ENCODE measurements around the gene EGFR. TPM values are rescaled to one million over a fixed set of nuclear protein-coding genes. Genes with fewer than 3 reads are reported as not detected.

The EGFR gene
- polyA plus RNA-seq, 2 of the 4 experiments (the other 2 are of a cell fraction) = 59.5 to 63.8 TPM

GRCh38 chr7:55189146-55189766, 170.4 kb downstream of the EGFR start (continued):
- TF ChIP-seq REST (IDR thresholded peaks at IDR 0.05) = no peak
- no peak for TF ChIP-seq HOXB13 (CRISPR knock-in tag; IDR thresholded peaks at IDR 0.05; ENCODE audit: low read depth)
- no peak for TF ChIP-seq ATOH8 (CRISPR knock-in tag; IDR thresholded peaks at IDR 0.05; ENCODE audit: low read depth)
- TF ChIP-seq NPAS2 (CRISPR knock-in tag; IDR thresholded peaks at IDR 0.05; ENCODE audit: borderline replicate concordance) = no peak

- TF ChIP-seq BHLHE40 (IDR thresholded peaks at IDR 0.05; ENCODE audit: low read depth, low read length) (no peak), JUNB (IDR thresholded peaks at IDR 0.05) (no peak), ZSCAN20 (CRISPR knock-in tag; IDR thresholded peaks at IDR 0.05) (no peak)
- ATAC-seq = no peak
- Histone ChIP-seq H3K9me3 (no peaks in the 10 kb centered on the region), H3K27ac (peak overlapping the region in 1 of 2 experiments; percentile 33; a peak in 2 of 6 replicates), H3K4me2 (no peak overlapping the region), H3K4me1 (peaks cover 44% of the 10 kb centered on the region), H3K4me3 (no peak overlapping the region)
- ChIA-PET POLR2A (no interaction called here), CTCF (interaction anchor here (1.1 to 5.3 kb wide), 2 partner anchors 65 to 415 kb away, joined by 3 to 44 read pairs; no protein-coding TSS in a partner anchor)
- FAIRE-seq = no peak
- no peak for DNase-seq (ENCODE audit: low read depth in 1 of 2, low spot score in 1 of 2)
- WGBS (ENCODE audit: missing lambda C conversion rate) = 93% methylated on average over 16 of the region's 16 CpGs
Observed at GRCh38 chr7:55189878-55190436, 171.1 kb downstream of the EGFR start.

- H3K4me3 ChIP-seq = no peak overlapping the region
- TF ChIP-seq NR3C1 (IDR thresholded peaks at IDR 0.05) (no peak), E2F6 (IDR thresholded peaks at IDR 0.05; ENCODE audit: borderline replicate concordance, low read depth) (no peak), EP300 (IDR thresholded peaks at IDR 0.05) (no peak), KDM1A (IDR thresholded peaks at IDR 0.05; ENCODE audit: low read depth) (no peak), BHLHE40 (IDR thresholded peaks at IDR 0.05; ENCODE audit: low read depth, low read length) (no peak), JUNB (IDR thresholded peaks at IDR 0.05) (no peak)
- ATAC-seq (no peak), FAIRE-seq (no peak), DNase-seq (ENCODE audit: low read depth in 1 of 2, low spot score in 1 of 2) (no peak)
- no peak overlapping the region for H3K27ac ChIP-seq
- H3K9me3 ChIP-seq = no peaks in the 10 kb centered on the region
- peaks cover 38% of the 10 kb centered on the region for H3K4me1 ChIP-seq
- WGBS (ENCODE audit: missing lambda C conversion rate) = 95% methylated on average over 7 of the region's 7 CpGs
- POLR2A ChIA-PET = no interaction called here
- CTCF ChIA-PET = interaction anchor here (1.1 to 2.9 kb wide), 2 partner anchors 64 to 416 kb away, joined by 3 to 10 read pairs; no protein-coding TSS in a partner anchor
- no peak overlapping the region for H3K4me2 ChIP-seq
Observed at GRCh38 chr7:55190511-55191160, 171.8 kb downstream of the EGFR start.

GRCh38 chr7:55191161-55191925, 172.5 kb downstream of the EGFR start:
- Histone ChIP-seq H3K4me2 (no peak overlapping the region), H3K9me3 (no peaks in the 10 kb centered on the region), H3K27ac (peak overlapping the region in 1 of 2 experiments; percentile 56; a peak in 1 of 6 replicates), H3K4me1 (peaks cover 31% of the 10 kb centered on the region), H3K4me3 (no peak overlapping the region)
- 96% methylated on average over 17 of the region's 17 CpGs for WGBS (ENCODE audit: missing lambda C conversion rate)
- ATAC-seq (no peak), DNase-seq (ENCODE audit: low read depth in 1 of 2, low spot score in 1 of 2) (no peak), FAIRE-seq (no peak)
- CTCF ChIA-PET = interaction anchor here (1.0 to 2.9 kb wide), 3 partner anchors 46 to 402 kb away, joined by 3 to 10 read pairs (median 3); no protein-coding TSS in a partner anchor
- POLR2A ChIA-PET = no interaction called here
- TF ChIP-seq HOXA7 (CRISPR knock-in tag; IDR thresholded peaks at IDR 0.05) (no peak), MYC (IDR thresholded peaks at IDR 0.05; ENCODE audit: borderline replicate concordance, low read length) (no peak), HDAC2 (IDR thresholded peaks at IDR 0.05) (no peak), JUN (IDR thresholded peaks at IDR 0.05) (no peak), FOSB (CRISPR knock-in tag; IDR thresholded peaks at IDR 0.05) (no peak), RNF2 (IDR thresholded peaks at IDR 0.05; ENCODE audit: borderline replicate concordance, low read depth) (no peak), SMC3 (IDR thresholded peaks at IDR 0.05) (no peak), HOXB5 (CRISPR knock-in tag; IDR thresholded peaks at IDR 0.05) (no peak), SREBF2 (IDR thresholded peaks at IDR 0.05) (no peak), CTCF (IDR thresholded peaks at IDR 0.05) (no peak)

All from A549 (cell line).